ENCODE measurements around the gene BMERB1. TPM values are rescaled to one million over a fixed set of nuclear protein-coding genes. Genes with fewer than 3 reads are reported as not detected.

Gene BMERB1
- total and polyA plus RNA-seq, 9 of the 15 experiments (the other 6 are each of a cell fraction or from before 2014, with no cell fraction given) = 0.29 to 2.9 (median 0.94) TPM

DNA sequence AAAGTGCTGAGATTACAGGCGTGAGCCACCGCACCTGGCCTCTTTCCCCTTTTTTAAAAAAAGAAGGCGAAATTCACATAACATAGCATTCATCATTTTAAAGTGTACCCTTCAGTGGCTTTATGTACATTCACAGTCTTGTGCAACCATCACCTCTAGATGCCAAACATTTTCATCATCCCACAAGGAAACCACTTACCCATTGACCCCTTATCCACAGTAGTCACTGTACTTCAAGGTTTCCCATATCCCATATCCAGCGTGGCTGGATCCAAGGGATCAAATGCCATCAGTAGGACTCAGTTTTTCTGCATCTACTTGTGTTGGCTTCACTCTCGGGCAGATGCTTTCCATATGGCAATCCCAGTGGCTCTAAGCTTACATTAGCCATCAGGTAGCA lies 50.3 kb downstream of the BMERB1 start:
- Histone ChIP-seq H3K9ac (ENCODE audit: insufficient read depth in 1 of 2, low read depth in 2 of 2, low read length in 2 of 2) (no peak overlapping the region), H3K4me1 (replicated peaks in 1 of 2; ENCODE audit: control insufficient read depth in 2 of 2, insufficient read depth in 2 of 2, low read length in 2 of 2) (peaks cover under 1 to 20% of the 10 kb centered on the region in 2 experiments; a peak in 4 of 5 replicates), H2AFZ (ENCODE audit: low read depth, low read length) (no peak overlapping the region), H4K20me1 (replicated peaks; ENCODE audit: control insufficient read depth, insufficient read depth, low read length) (no peaks in the 10 kb centered on the region), H3K36me3 (ENCODE audit: control insufficient read depth, insufficient read depth, low read length) (no peaks in the 10 kb centered on the region), H3K4me3 (no peak overlapping the region), H3K27me3 (ENCODE audit: control insufficient read depth in 2 of 2, insufficient read depth in 2 of 2, low read length in 2 of 2) (no peaks in the 10 kb centered on the region), H3K9me3 (replicated peaks; ENCODE audit: control insufficient read depth, insufficient read depth, low read depth, low read length) (no peaks in the 10 kb centered on the region), H3K9me1 (ENCODE audit: control insufficient read depth, insufficient read depth, low read length) (no peaks in the 10 kb centered on the region), H3K4me2 (ENCODE audit: insufficient read depth, low read length) (no peak overlapping the region), H3K27ac (ENCODE audit: extremely low read depth, low read depth, low read length) (no peak overlapping the region), H3K79me2 (ENCODE audit: control insufficient read depth, insufficient read depth, low read length) (no peaks in the 10 kb centered on the region)
- ChIA-PET CTCF (ENCODE audit: low intra/inter-chr PET ratio) (no interaction called here), POLR2A (interaction anchor here (1.3 kb wide), 1 partner anchor 176 kb away, joined by 7 read pairs; no protein-coding TSS in a partner anchor)
- no peak for ATAC-seq
- in situ Hi-C loops (cut with MboI) = no loop called here
- no peak for DNase-seq (ENCODE audit: extremely low read depth in 1 of 4, low spot score in 3 of 4)
- FAIRE-seq = no peak
- intact Hi-C loops (cut with micrococcal nuclease) = no loop called here
- WGBS (ENCODE audit: insufficient coverage, low coverage, missing lambda C conversion rate) = 42% methylated on average over 5 of the region's 5 CpGs
- TF ChIP-seq ZNF263 (CRISPR knock-in tag; IDR thresholded peaks at IDR 0.05; ENCODE audit: borderline replicate concordance) (no peak), ARNT (IDR thresholded peaks at IDR 0.05) (no peak), ZNF3 (CRISPR knock-in tag; IDR thresholded peaks at IDR 0.05) (no peak), TSHZ1 (CRISPR knock-in tag; IDR thresholded peaks at IDR 0.05) (no peak), CEBPB (tag; IDR thresholded peaks at IDR 0.05) (no peak), MIER1 (IDR thresholded peaks at IDR 0.05; ENCODE audit: low read depth) (no peak), CCNT2 (IDR thresholded peaks at IDR 0.05; ENCODE audit: borderline replicate concordance, extremely low read depth, insufficient read length, low read depth, low read length) (no peak), ZBTB34 (CRISPR knock-in tag; IDR thresholded peaks at IDR 0.05) (no peak)
- TF ChIP-seq, protein P1, sequence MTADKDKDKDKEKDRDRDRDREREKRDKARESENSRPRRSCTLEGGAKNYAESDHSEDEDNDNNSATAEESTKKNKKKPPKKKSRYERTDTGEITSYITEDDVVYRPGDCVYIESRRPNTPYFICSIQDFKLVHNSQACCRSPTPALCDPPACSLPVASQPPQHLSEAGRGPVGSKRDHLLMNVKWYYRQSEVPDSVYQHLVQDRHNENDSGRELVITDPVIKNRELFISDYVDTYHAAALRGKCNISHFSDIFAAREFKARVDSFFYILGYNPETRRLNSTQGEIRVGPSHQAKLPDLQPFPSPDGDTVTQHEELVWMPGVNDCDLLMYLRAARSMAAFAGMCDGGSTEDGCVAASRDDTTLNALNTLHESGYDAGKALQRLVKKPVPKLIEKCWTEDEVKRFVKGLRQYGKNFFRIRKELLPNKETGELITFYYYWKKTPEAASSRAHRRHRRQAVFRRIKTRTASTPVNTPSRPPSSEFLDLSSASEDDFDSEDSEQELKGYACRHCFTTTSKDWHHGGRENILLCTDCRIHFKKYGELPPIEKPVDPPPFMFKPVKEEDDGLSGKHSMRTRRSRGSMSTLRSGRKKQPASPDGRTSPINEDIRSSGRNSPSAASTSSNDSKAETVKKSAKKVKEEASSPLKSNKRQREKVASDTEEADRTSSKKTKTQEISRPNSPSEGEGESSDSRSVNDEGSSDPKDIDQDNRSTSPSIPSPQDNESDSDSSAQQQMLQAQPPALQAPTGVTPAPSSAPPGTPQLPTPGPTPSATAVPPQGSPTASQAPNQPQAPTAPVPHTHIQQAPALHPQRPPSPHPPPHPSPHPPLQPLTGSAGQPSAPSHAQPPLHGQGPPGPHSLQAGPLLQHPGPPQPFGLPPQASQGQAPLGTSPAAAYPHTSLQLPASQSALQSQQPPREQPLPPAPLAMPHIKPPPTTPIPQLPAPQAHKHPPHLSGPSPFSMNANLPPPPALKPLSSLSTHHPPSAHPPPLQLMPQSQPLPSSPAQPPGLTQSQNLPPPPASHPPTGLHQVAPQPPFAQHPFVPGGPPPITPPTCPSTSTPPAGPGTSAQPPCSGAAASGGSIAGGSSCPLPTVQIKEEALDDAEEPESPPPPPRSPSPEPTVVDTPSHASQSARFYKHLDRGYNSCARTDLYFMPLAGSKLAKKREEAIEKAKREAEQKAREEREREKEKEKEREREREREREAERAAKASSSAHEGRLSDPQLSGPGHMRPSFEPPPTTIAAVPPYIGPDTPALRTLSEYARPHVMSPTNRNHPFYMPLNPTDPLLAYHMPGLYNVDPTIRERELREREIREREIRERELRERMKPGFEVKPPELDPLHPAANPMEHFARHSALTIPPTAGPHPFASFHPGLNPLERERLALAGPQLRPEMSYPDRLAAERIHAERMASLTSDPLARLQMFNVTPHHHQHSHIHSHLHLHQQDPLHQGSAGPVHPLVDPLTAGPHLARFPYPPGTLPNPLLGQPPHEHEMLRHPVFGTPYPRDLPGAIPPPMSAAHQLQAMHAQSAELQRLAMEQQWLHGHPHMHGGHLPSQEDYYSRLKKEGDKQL (CRISPR knock-in tag; IDR thresholded peaks at IDR 0.05; ENCODE audit: borderline replicate concordance) = no peak
- no TSS peak for BruUV-seq (replicated peaks)

Measured in K562 (cell line).